BJ (cell line): ENCODE data around the gene SEMA6A. TPM values are rescaled to one million over a fixed set of nuclear protein-coding genes. Genes with fewer than 3 reads are reported as not detected.

Source experiments
- CTCF ChIA-PET: fragments of 350-600 bp; formaldehyde crosslinking; extraction: SDS; loops from one replicate; lab custom pipeline; 2021; ENCODE audit warnings: antibody characterized with exemption, inconsistent platforms; lab: Yijun Ruan, JAX
- POLR2A ChIA-PET: fragments of 300-600 bp; sonication (Branson Sonifier 250); formaldehyde crosslinking; extraction: SDS; loops from one replicate; lab custom pipeline; 2021; ENCODE audit warnings: antibody characterized with exemption; lab: Charles Lee
- DNase-seq: peaks from one replicate; pipeline ENCODE4 v3.0.0-alpha.2; 2011; ENCODE audit warnings: low read depth
- H3K27me3 ChIP-seq: 2 replicates; pipeline ENCODE4 v1.6.0; 2011; ENCODE audit warnings: low read length; ENCODE audit not compliant: control insufficient read depth, insufficient read depth
- H3K36me3 ChIP-seq: 2 replicates; pipeline ENCODE4 v1.5.1; 2011; ENCODE audit warnings: low read length; ENCODE audit not compliant: control insufficient read depth, insufficient read depth
- H3K4me3 ChIP-seq: 2 replicates; pipeline ENCODE4 v1.5.1; 2011; ENCODE audit warnings: low read depth, mild to moderate bottlenecking, control low read depth, low read length
- CTCF ChIP-seq: IDR thresholded peaks from 2 replicates; pipeline ENCODE4 v1.5.1; 2011; ENCODE audit warnings: low read depth, mild to moderate bottlenecking, control low read depth, inconsistent platforms, low read length, moderate library complexity; ENCODE audit not compliant: insufficient read depth
- polyA plus RNA-seq: library from polyadenylated mRNA; depleted of rRNA; stranded (reverse); fragments of >200 nt; gene quantifications from 2 replicates; pipeline ENCODE4 v1.2.3, GENCODE V29; 2011

Gene SEMA6A
- polyA plus RNA-seq, 1 experiment = 0.34 TPM

GRCh38 chr5:116424951-116425350 lies 149.7 kb downstream of the SEMA6A start:
- POLR2A ChIA-PET = no interaction called here
- no peak for TF ChIP-seq CTCF
- Histone ChIP-seq H3K4me3 (no peak overlapping the region), H3K27me3 (no peaks in the 10 kb centered on the region), H3K36me3 (no peaks in the 10 kb centered on the region)
- CTCF ChIA-PET = no interaction called here
- DNase-seq = no peak

GRCh38 chr5:116424258-116424615 lies 150.4 kb downstream of the SEMA6A start:
- POLR2A ChIA-PET = no interaction called here
- CTCF ChIA-PET = no interaction called here
- no peak for DNase-seq
- no peak for TF ChIP-seq CTCF
- Histone ChIP-seq H3K27me3 (no peaks in the 10 kb centered on the region), H3K36me3 (no peaks in the 10 kb centered on the region), H3K4me3 (no peak overlapping the region)

- TF ChIP-seq CTCF = no peak
- Histone ChIP-seq H3K4me3 (no peak overlapping the region), H3K27me3 (no peaks in the 10 kb centered on the region), H3K36me3 (no peaks in the 10 kb centered on the region)
- DNase-seq = no peak
- POLR2A ChIA-PET = no interaction called here
- CTCF ChIA-PET = no interaction called here
Measured at GRCh38 chr5:116423587-116424257, 150.9 kb downstream of the SEMA6A start.

- no peaks in the 10 kb centered on the region for H3K27me3 ChIP-seq
- no peak for TF ChIP-seq CTCF
- DNase-seq = no peak
- CTCF ChIA-PET = no interaction called here
- POLR2A ChIA-PET = no interaction called here
- no peak overlapping the region for H3K4me3 ChIP-seq
- H3K36me3 ChIP-seq = no peaks in the 10 kb centered on the region
Measured at GRCh38 chr5:116423141-116423540, 151.5 kb downstream of the SEMA6A start.

- DNase-seq = no peak
- CTCF ChIA-PET = no interaction called here
- POLR2A ChIA-PET = no interaction called here
Measured at GRCh38 chr5:116421080-116421629, 153.5 kb downstream of the SEMA6A start.

More at GRCh38 chr5:116421080-116421629, 153.5 kb downstream of the SEMA6A start:
- H3K36me3 ChIP-seq = no peaks in the 10 kb centered on the region
- no peak overlapping the region for H3K4me3 ChIP-seq
- no peak for TF ChIP-seq CTCF
- H3K27me3 ChIP-seq = no peaks in the 10 kb centered on the region
